ENCODE data around the gene CD6.

DNA sequence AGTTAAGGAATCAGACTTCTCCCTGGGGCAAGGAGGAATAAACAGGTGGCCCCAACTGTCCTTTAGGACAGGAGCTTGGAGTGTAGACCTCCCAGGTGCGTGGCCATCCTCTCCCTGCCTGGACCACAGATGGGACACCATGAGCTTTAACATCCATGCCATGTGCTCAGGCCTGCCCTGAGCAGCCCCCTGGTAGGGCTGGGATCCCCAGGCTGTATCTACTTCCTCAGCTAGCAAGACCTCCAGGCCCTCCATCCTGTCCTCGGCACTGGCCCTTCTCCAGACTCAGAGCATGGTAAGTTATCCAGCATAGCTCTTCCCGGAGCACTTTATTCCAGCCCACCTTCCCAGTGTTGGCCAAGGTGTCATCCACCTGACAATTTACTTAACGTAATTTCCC, 5.7 kb downstream of the CD6 start:
- TF ChIP-seq, protein P1, sequence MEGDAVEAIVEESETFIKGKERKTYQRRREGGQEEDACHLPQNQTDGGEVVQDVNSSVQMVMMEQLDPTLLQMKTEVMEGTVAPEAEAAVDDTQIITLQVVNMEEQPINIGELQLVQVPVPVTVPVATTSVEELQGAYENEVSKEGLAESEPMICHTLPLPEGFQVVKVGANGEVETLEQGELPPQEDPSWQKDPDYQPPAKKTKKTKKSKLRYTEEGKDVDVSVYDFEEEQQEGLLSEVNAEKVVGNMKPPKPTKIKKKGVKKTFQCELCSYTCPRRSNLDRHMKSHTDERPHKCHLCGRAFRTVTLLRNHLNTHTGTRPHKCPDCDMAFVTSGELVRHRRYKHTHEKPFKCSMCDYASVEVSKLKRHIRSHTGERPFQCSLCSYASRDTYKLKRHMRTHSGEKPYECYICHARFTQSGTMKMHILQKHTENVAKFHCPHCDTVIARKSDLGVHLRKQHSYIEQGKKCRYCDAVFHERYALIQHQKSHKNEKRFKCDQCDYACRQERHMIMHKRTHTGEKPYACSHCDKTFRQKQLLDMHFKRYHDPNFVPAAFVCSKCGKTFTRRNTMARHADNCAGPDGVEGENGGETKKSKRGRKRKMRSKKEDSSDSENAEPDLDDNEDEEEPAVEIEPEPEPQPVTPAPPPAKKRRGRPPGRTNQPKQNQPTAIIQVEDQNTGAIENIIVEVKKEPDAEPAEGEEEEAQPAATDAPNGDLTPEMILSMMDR (IDR thresholded peaks at IDR 0.05; ENCODE audit: insufficient read depth, low read depth, low read length), result no peak
- TF ChIP-seq EZH2 (IDR thresholded peaks at IDR 0.05; ENCODE audit: insufficient read depth, low read length), result no peak
